Aorta (tissue), 5 donors: ENCODE data around the gene KLK2. TPM values are rescaled to one million over a fixed set of nuclear protein-coding genes. Genes with fewer than 3 reads are reported as not detected.

Experiments used
- ATAC-seq: fragments of 200-7000 bp; cut with Tn5 transposase; one replicate; pipeline ENCODE4 v1.9.1; 2022; ENCODE audit warnings: moderate library complexity; ENCODE audit not compliant: low FRiP score
- DNase-seq, 2 donors: peaks; one replicate each; pipeline ENCODE4 v3.0.0-alpha.2; 2020
- H3K27ac ChIP-seq, 2 donors: one replicate each; pipeline ENCODE4 v1.5.1; 2013; ENCODE audit warnings: low read length in 2 of 2, mild to moderate bottlenecking in 2 of 2, moderate library complexity in 2 of 2, control low read depth in 1 of 2, inconsistent platforms in 1 of 2, low read depth in 1 of 2
- H3K27me3 ChIP-seq, 2 donors: one replicate each; pipeline ENCODE4 v1.6.1; 2013; ENCODE audit warnings: control low read depth in 1 of 2, low read length in 1 of 2, mild to moderate bottlenecking in 1 of 2, moderate library complexity in 1 of 2; ENCODE audit not compliant: insufficient read depth in 2 of 2, control insufficient read depth in 1 of 2
- H3K36me3 ChIP-seq, 2 donors: one replicate each; pipeline ENCODE4 v1.6.1; 2013; ENCODE audit warnings: control low read depth in 1 of 2, low read length in 1 of 2, mild to moderate bottlenecking in 1 of 2; ENCODE audit not compliant: insufficient read depth in 2 of 2, control insufficient read depth in 1 of 2
- H3K4me1 ChIP-seq, 2 donors: one replicate each; pipeline ENCODE4 v1.6.1; 2013; ENCODE audit warnings: low read length in 2 of 2, control low read depth in 1 of 2, mild to moderate bottlenecking in 1 of 2, moderate library complexity in 1 of 2; ENCODE audit not compliant: insufficient read depth in 2 of 2, control insufficient read depth in 1 of 2
- H3K4me3 ChIP-seq, 2 donors: one replicate each; pipeline ENCODE4 v1.5.1; 2013; ENCODE audit warnings: low read length in 2 of 2, control low read depth in 1 of 2, mild to moderate bottlenecking in 1 of 2
- H3K9me3 ChIP-seq: one replicate; pipeline ENCODE4 v1.6.1; 2013; ENCODE audit warnings: mild to moderate bottlenecking, low read length; ENCODE audit not compliant: control insufficient read depth
- WGBS, 2 donors: extraction: QIAGEN DNeasy Blood & Tissue Kit; methylation state at CpG; one replicate each; pipeline ENCODE4 v1.1.7; 2013; 5-methylcytosine and 5-hydroxymethylcytosine counted together
- intact Hi-C, 2 donors: fragments of 100-400 bp; cut with DNase I; formaldehyde crosslinking; loops; one replicate each; pipeline versions ENCODE4 v1.14.2 to v1.15.0; 2022
- polyA plus RNA-seq, 2 donors: library from polyadenylated mRNA; stranded (reverse); fragments of 200-250 nt; gene quantifications; one replicate each; pipeline ENCODE4 v1.2.3, GENCODE V29; 2013
- total RNA-seq, 2 donors: library from RNA; stranded (reverse); fragmentation: NEBNext Ultra II Directional; extraction: Animal tissue kit (Norgen Biotek cat#: 25700); gene quantifications; one replicate each; pipeline ENCODE4 v1.2.1, GENCODE V29; 2021
- donor health status: healthy with polysubstance abuse.
- donor health status: Bipolar disorder and iron deficiency.
- donor health status: DM: no; HTN: no; CAD: no.
- donor health status: DM: no; HTN: no; CAD: no.
- donor health status: DM: yes; HTN: yes; CAD: no.

Gene KLK2
- total and polyA plus RNA-seq, 4 donors = not detected

DNA sequence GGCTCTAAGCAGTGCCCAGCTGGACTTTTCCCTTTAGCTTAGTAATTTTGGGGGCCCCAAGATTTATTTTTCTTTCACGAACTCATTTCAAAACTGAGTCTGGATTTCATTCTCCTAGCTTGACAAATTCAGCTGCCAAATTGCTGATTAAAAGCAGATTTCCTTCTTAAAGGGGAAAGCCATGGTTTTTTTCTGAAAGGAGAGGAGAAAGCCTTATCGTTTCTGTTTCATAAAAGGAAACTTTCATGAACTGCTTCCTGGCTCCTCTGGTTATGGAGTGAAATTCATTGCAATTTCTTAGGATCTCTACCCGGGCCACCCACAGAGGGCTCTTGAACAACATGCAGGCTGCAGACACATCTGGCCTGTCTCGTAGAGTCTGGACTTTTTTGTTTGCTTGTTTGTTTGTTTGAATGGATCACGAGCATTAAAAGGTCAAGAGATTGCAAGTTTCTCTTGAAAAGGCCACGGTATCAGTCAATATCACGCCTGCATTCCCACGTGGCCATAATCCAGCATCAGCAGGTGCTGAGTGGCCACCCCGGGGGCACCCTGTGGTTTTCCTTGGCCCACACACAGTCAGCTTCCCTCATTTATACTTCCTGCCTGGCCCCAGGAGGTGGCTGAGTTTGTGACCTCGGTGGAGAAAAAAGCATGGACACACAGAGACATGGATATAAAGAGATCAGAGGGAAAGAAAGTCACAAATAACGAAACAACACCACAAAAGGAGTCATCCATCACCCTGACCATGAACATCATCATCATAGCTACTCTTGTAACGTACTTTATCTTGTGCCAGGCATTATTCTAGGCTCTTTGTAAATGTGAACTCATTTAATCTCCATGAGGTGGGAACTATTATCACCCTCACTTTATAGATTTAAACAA is 48.4 kb downstream of the KLK2 start:
- intact Hi-C loops = loop anchor here in 1 of 2 donors (2.0 kb wide), 1 partner anchor 565 kb away; no protein-coding TSS in a partner anchor
- Histone ChIP-seq H3K9me3 (peaks cover 2% of the 10 kb centered on the region), H3K4me1 (no peaks in the 10 kb centered on the region), H3K4me3 (no peak overlapping the region), H3K27me3 (no peaks in the 10 kb centered on the region), H3K27ac (no peak overlapping the region), H3K36me3 (no peaks in the 10 kb centered on the region)
- DNase-seq (no peak), ATAC-seq (no peak)
- WGBS, 2 donors = 1 to 2% methylated on average over 12 of the region's 12 CpGs

DNA sequence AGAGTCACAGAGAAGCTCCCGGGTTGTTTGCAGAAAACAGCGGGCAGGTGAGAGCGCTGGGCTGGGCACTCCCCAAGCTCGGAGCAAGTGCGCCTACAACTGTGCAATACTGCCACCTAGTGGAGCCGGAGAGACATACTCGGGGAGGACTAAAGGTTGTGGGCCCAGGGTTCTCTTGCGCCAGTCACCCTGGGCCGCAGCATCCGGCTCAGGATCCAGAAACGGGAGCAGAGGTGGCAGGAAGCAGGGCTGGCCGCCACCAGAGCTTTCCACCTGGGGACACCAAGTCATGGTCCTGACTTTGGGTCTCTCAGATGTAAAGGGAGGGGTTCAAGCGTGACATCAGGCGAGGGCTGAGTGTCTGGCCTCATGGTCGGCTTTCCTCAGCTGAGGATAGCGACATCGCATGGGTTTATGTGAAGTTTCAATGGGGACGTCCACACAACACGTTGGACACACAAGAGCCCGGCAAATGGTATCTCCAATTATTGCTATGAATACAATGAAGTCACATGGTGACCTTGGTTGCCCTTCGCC is 49.1 kb downstream of the KLK2 start:
- Histone ChIP-seq H3K27ac (no peak overlapping the region), H3K36me3 (no peaks in the 10 kb centered on the region)
- WGBS, 2 donors = 27 to 32% methylated on average over 21 of the region's 21 CpGs

GRCh38 chr19:50924586-50924985 is 51.3 kb downstream of the KLK2 start:
- intact Hi-C loops = no loop called here
- H3K36me3 ChIP-seq = no peaks in the 10 kb centered on the region
- no peak overlapping the region for H3K4me3 ChIP-seq
- H3K27ac ChIP-seq = no peak overlapping the region
- WGBS, 2 donors = 41 to 44% methylated on average over 6 of the region's 6 CpGs
- H3K27me3 ChIP-seq = no peaks in the 10 kb centered on the region
- H3K9me3 ChIP-seq = peaks cover 1% of the 10 kb centered on the region
- ATAC-seq = no peak
- H3K4me1 ChIP-seq = no peaks in the 10 kb centered on the region
- DNase-seq = no peak

More for the DNA sequence above, 49.1 kb downstream of the KLK2 start:
- intact Hi-C loops = loop anchor here in 1 of 2 donors (2.0 kb wide), 1 partner anchor 566 kb away; no protein-coding TSS in a partner anchor
- DNase-seq = peak; percentile 63 to 82
- peaks cover 2% of the 10 kb centered on the region for H3K9me3 ChIP-seq
- ATAC-seq = peak; percentile 72
- no peak overlapping the region for H3K4me3 ChIP-seq
- H3K4me1 ChIP-seq = no peaks in the 10 kb centered on the region
- H3K27me3 ChIP-seq = no peaks in the 10 kb centered on the region

GRCh38 chr19:50925734-50926133 is 52.5 kb downstream of the KLK2 start:
- no peaks in the 10 kb centered on the region for H3K36me3 ChIP-seq
- H3K27ac ChIP-seq = no peak overlapping the region
- 74 to 79% methylated on average over 2 of the region's 2 CpGs for WGBS, 2 donors
- no peaks in the 10 kb centered on the region for H3K27me3 ChIP-seq
- no peak for ATAC-seq
- H3K4me1 ChIP-seq = no peaks in the 10 kb centered on the region
- intact Hi-C loops = no loop called here
- no peak for DNase-seq
- H3K4me3 ChIP-seq = no peak overlapping the region
- H3K9me3 ChIP-seq = no peaks in the 10 kb centered on the region

DNA sequence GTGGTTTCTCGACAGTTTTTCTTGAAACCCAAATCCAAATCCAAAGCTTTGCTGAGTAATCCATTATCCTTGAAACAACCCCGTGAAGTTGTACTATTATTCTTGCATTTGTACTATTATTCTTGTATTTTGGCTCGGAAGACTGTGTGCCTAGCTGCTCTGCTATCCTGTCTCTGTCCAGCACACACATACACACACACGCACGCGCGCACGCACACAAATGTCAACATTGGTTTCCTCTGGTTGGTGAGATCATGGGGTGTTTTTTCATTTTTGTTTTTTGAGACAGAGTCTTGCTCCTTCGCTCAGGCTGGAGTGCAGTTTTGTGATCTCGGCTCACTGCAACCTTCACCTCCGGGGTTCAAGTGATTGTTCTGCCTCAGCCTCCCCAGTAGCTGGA is 52.9 kb downstream of the KLK2 start:
- no peaks in the 10 kb centered on the region for H3K27me3 ChIP-seq
- DNase-seq = no peak
- no peak for ATAC-seq
- H3K4me3 ChIP-seq = no peak overlapping the region
- 33 to 41% methylated on average over 11 of the region's 11 CpGs for WGBS, 2 donors
- intact Hi-C loops = no loop called here
- H3K27ac ChIP-seq = no peak overlapping the region
- H3K4me1 ChIP-seq = no peaks in the 10 kb centered on the region
- H3K36me3 ChIP-seq = no peaks in the 10 kb centered on the region
- H3K9me3 ChIP-seq = no peaks in the 10 kb centered on the region

DNA sequence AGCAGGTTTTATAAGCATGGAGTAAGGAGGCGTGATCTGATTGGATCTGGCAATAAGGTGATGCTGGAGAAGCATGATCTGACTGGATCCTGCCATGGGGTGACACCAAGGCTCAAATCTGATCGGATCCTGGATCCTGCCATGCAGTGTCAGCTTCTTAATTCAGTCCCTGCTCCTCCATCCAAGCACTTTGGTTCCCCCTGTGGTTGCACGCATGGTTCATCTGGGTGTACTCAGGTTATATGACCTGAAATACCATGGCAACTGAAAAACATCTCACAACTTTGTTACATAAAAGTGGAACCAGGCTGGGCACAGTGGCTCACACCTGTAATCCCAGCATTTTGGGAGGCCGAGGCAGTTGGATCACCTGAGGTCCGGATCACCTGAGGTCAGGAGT is 55.6 kb downstream of the KLK2 start:
- WGBS, 2 donors = 85 to 89% methylated on average over 5 of the region's 5 CpGs
- Histone ChIP-seq H3K27me3 (no peaks in the 10 kb centered on the region), H3K9me3 (no peaks in the 10 kb centered on the region), H3K4me3 (no peak overlapping the region), H3K4me1 (no peaks in the 10 kb centered on the region), H3K27ac (no peak overlapping the region), H3K36me3 (no peaks in the 10 kb centered on the region)
- no peak for DNase-seq
- ATAC-seq = no peak
- intact Hi-C loops = no loop called here

Other genes with a start within 250 kb of the KLK2 start
- under 1 TPM; 0.45 to 0.55 TPM for gene SYT3, start 233.6 kb upstream of the KLK2 start, total RNA-seq
- not detected for gene SYT3, start 233.6 kb upstream of the KLK2 start, polyA plus RNA-seq
- gene C19orf81, start 224.0 kb upstream of the KLK2 start, total RNA-seq = not detected
- gene C19orf81, start 224.0 kb upstream of the KLK2 start, polyA plus RNA-seq = not detected
- gene SHANK1, start 153.6 kb upstream of the KLK2 start, total RNA-seq = 1 to 10 TPM in 1 of 2 donors, under 1 TPM in 1; 0.45 to 1.4 TPM
- gene SHANK1, start 153.6 kb upstream of the KLK2 start, polyA plus RNA-seq = 1 to 10 TPM in 1 of 2 donors, under 1 TPM in 1; 0.38 to 1.8 TPM
- 10 to 100 TPM in 1 of 2 donors, 1 to 10 TPM in 1; 8.4 to 28.7 TPM for gene CLEC11A, start 150.1 kb upstream of the KLK2 start, total RNA-seq
- 10 to 100 TPM in 1 of 2 donors, 1 to 10 TPM in 1; 2.0 to 17.7 TPM for gene CLEC11A, start 150.1 kb upstream of the KLK2 start, polyA plus RNA-seq
- not detected for gene GPR32, start 103.0 kb upstream of the KLK2 start, total RNA-seq
- not detected for gene GPR32, start 103.0 kb upstream of the KLK2 start, polyA plus RNA-seq
- gene ACP4, start 83.0 kb upstream of the KLK2 start, total RNA-seq = not detected
- gene ACP4, start 83.0 kb upstream of the KLK2 start, polyA plus RNA-seq = not detected
- gene KLK1, start 49.7 kb upstream of the KLK2 start, total RNA-seq = 1 to 10 TPM in 1 of 2 donors, under 1 TPM in 1; 0.81 to 1.7 TPM
- gene KLK1, start 49.7 kb upstream of the KLK2 start, polyA plus RNA-seq = 1 to 10 TPM; 2.6 to 6.3 TPM
- not detected for gene KLK15, start 39.9 kb upstream of the KLK2 start, total RNA-seq
- gene KLK15, start 39.9 kb upstream of the KLK2 start, polyA plus RNA-seq = not detected
- not detected for gene KLK3, start 18.5 kb upstream of the KLK2 start, total RNA-seq
- gene KLK3, start 18.5 kb upstream of the KLK2 start, polyA plus RNA-seq = 1 to 10 TPM in 1 of 2 donors, not detected in 1; 1.4 TPM
- gene KLK4, start 38.0 kb downstream of the KLK2 start, total RNA-seq = not detected
- not detected for gene KLK4, start 38.0 kb downstream of the KLK2 start, polyA plus RNA-seq
- gene KLK5, start 79.6 kb downstream of the KLK2 start, total RNA-seq = not detected
- not detected for gene KLK5, start 79.6 kb downstream of the KLK2 start, polyA plus RNA-seq
- gene KLK6, start 96.2 kb downstream of the KLK2 start, total RNA-seq = not detected
- gene KLK6, start 96.2 kb downstream of the KLK2 start, polyA plus RNA-seq = under 1 TPM in 1 of 2 donors, not detected in 1; 0.20 TPM
- gene KLK7, start 110.5 kb downstream of the KLK2 start, total RNA-seq = not detected
- not detected for gene KLK7, start 110.5 kb downstream of the KLK2 start, polyA plus RNA-seq
- not detected for gene KLK8, start 128.2 kb downstream of the KLK2 start, total RNA-seq
- gene KLK8, start 128.2 kb downstream of the KLK2 start, polyA plus RNA-seq = not detected
- not detected for gene KLK10, start 146.3 kb downstream of the KLK2 start, total RNA-seq
- gene KLK10, start 146.3 kb downstream of the KLK2 start, polyA plus RNA-seq = under 1 TPM in 1 of 2 donors, not detected in 1; 0.08 TPM
- not detected for gene KLK11, start 153.2 kb downstream of the KLK2 start, total RNA-seq
- gene KLK11, start 153.2 kb downstream of the KLK2 start, polyA plus RNA-seq = under 1 TPM; 0.25 to 0.43 TPM
- gene KLK12, start 161.6 kb downstream of the KLK2 start, total RNA-seq = not detected
- gene KLK12, start 161.6 kb downstream of the KLK2 start, polyA plus RNA-seq = not detected
- not detected for gene KLK13, start 191.7 kb downstream of the KLK2 start, total RNA-seq
- under 1 TPM in 1 of 2 donors, not detected in 1; 0.36 TPM for gene KLK13, start 191.7 kb downstream of the KLK2 start, polyA plus RNA-seq
- gene KLK14, start 209.4 kb downstream of the KLK2 start, total RNA-seq = under 1 TPM; 0.57 to 0.71 TPM
- under 1 TPM in 1 of 2 donors, not detected in 1; 0.10 TPM for gene KLK14, start 209.4 kb downstream of the KLK2 start, polyA plus RNA-seq
- 1 to 10 TPM; 4.1 to 5.4 TPM for gene CTU1, start 235.0 kb downstream of the KLK2 start, total RNA-seq
- 1 to 10 TPM; 1.1 to 2.6 TPM for gene CTU1, start 235.0 kb downstream of the KLK2 start, polyA plus RNA-seq